Kidney (tissue), 14 donors: ENCODE results near the gene AGBL1. TPM values are rescaled to one million over a fixed set of nuclear protein-coding genes. Genes with fewer than 3 reads are reported as not detected.

Experiments used
- DNase-seq, 5 donors: peaks; one replicate each; pipeline ENCODE4 v3.0.0-alpha.2; 2013 to 2020
- FAIRE-seq: peaks from 2 replicates; lab custom pipeline; 2012; peaks lifted over from hg19 to GRCh38; lab: Jason Lieb, UNC
- H3K27ac ChIP-seq, 2 donors: one replicate each; pipeline ENCODE4 v1.7.0; 2013; ENCODE audit warnings: low read depth in 2 of 2, low read length in 2 of 2, inconsistent platforms in 1 of 2
- H3K27me3 ChIP-seq: one replicate; pipeline ENCODE4 v1.7.1; 2013; ENCODE audit warnings: low read length, inconsistent platforms; ENCODE audit not compliant: control insufficient read depth, insufficient read depth
- H3K36me3 ChIP-seq, 3 donors: one replicate each; pipeline versions ENCODE4 v1.7.0 to v1.7.1; 2013; ENCODE audit warnings: low read length in 3 of 3, control low read depth in 1 of 3, inconsistent platforms in 1 of 3; ENCODE audit not compliant: insufficient read depth in 3 of 3, control insufficient read depth in 2 of 3
- H3K4me1 ChIP-seq, 3 donors: one replicate each; pipeline versions ENCODE4 v1.7.0 to v1.7.1; 2013; ENCODE audit warnings: low read length in 3 of 3, inconsistent platforms in 1 of 3, low read depth in 1 of 3; ENCODE audit not compliant: control insufficient read depth in 2 of 3, insufficient read depth in 2 of 3
- H3K4me3 ChIP-seq, 3 donors: one replicate each; pipeline versions ENCODE4 v1.7.0 to v1.8.1; 2013; ENCODE audit warnings: low read length in 3 of 3, control low read depth in 1 of 3, inconsistent platforms in 1 of 3
- H3K9ac ChIP-seq, 3 donors: one replicate each; pipeline versions ENCODE4 v1.7.0 to v1.7.1; 2013; ENCODE audit warnings: low read length in 3 of 3, control low read depth in 1 of 3, inconsistent platforms in 1 of 3
- H3K9me3 ChIP-seq, 3 donors: one replicate each; pipeline versions ENCODE4 v1.7.0 to v1.7.1; 2013; ENCODE audit warnings: low read length in 3 of 3, control low read depth in 1 of 3, inconsistent platforms in 1 of 3; ENCODE audit not compliant: control insufficient read depth in 2 of 3, insufficient read depth in 1 of 3
- CTCF ChIP-seq: IDR thresholded peaks from 3 replicates; pipeline ENCODE4 v1.5.1; 2012; ENCODE audit warnings: mild to moderate bottlenecking, moderate library complexity, borderline replicate concordance; ENCODE audit not compliant: insufficient read depth; ENCODE audit errors: extremely low read depth
- intact Hi-C: fragments of 100-400 bp; cut with DNase I; formaldehyde crosslinking; loops from one replicate; pipeline ENCODE4 v1.11.1; 2022
- polyA plus RNA-seq: library from polyadenylated mRNA; stranded (reverse); fragments of 350-450 nt; fragmentation: Illumina TruSeq; extraction: RNeasy Lipid Tissue Mini Kit (QIAGEN cat#74804); gene quantifications from one replicate; pipeline ENCODE4 v1.2.3, GENCODE V29; 2014; ENCODE audit warnings: low read depth, low replicate concordance; ENCODE audit not compliant: insufficient read depth
- total RNA-seq: library from RNA; stranded (reverse); fragmentation: NEBNext Ultra II Directional; extraction: Animal tissue kit (Norgen Biotek cat#: 25700); gene quantifications from one replicate; pipeline ENCODE4 v1.2.1, GENCODE V29; 2021
- donor health status: control.
- donor health status: control.
- donor health status: control.
- donor health status: control.
- donor health status: control.
- donor health status: DM: yes; HTN: yes; CAD: no.
- donor health status: Normal renal cell carcinoma (clear cell type).

AGBL1 gene
- total and polyA plus RNA-seq, 2 donors from 2014 or later, result not detected

GRCh38 chr15:86236356-86237110, 156.9 kb downstream of the AGBL1 start:
- intact Hi-C loops, result no loop called here
- peak in 4 of 5 donors; percentile 9 to 71 (median 50) for DNase-seq
- TF ChIP-seq CTCF, result no peak

GRCh38 chr15:86237111-86237500, 157.4 kb downstream of the AGBL1 start:
- Histone ChIP-seq H3K9ac (no peak overlapping the region), H3K9me3 (no peaks in the 10 kb centered on the region), H3K4me3 (no peak overlapping the region), H3K4me1 (no peaks in the 10 kb centered on the region), H3K27me3 (no peaks in the 10 kb centered on the region), H3K36me3 (no peaks in the 10 kb centered on the region), H3K27ac (no peak overlapping the region)
- DNase-seq, result no peak
- no peak for FAIRE-seq
- intact Hi-C loops, result no loop called here
- no peak for TF ChIP-seq CTCF

More at GRCh38 chr15:86236356-86237110, 156.9 kb downstream of the AGBL1 start:
- no peak overlapping the region for H3K27ac ChIP-seq
- no peaks in the 10 kb centered on the region for H3K27me3 ChIP-seq
- no peak overlapping the region for H3K4me3 ChIP-seq
- H3K9ac ChIP-seq, result no peak overlapping the region
- no peaks in the 10 kb centered on the region for H3K4me1 ChIP-seq
- H3K36me3 ChIP-seq, result no peaks in the 10 kb centered on the region
- H3K9me3 ChIP-seq, result no peaks in the 10 kb centered on the region
- no peak for FAIRE-seq

- Histone ChIP-seq H3K4me3 (no peak overlapping the region), H3K9me3 (no peaks in the 10 kb centered on the region), H3K27ac (no peak overlapping the region), H3K36me3 (no peaks in the 10 kb centered on the region), H3K27me3 (no peaks in the 10 kb centered on the region), H3K9ac (no peak overlapping the region), H3K4me1 (no peaks in the 10 kb centered on the region)
- no peak for DNase-seq
- FAIRE-seq, result no peak
- TF ChIP-seq CTCF, result no peak
- intact Hi-C loops, result no loop called here
Observed at GRCh38 chr15:86247249-86247955, 167.7 kb downstream of the AGBL1 start.
